Right renal pelvis (tissue), 4 donors: ENCODE data around the gene PSAP. TPM values are rescaled to one million over a fixed set of nuclear protein-coding genes. Genes with fewer than 3 reads are reported as not detected.

Experiments used
- DNase-seq, 4 donors: peaks; one replicate each; pipeline ENCODE4 v3.0.0-alpha.2; 2013; ENCODE audit warnings: low read depth in 4 of 4, low spot score in 3 of 4, missing footprints in 1 of 4
- polyA plus RNA-seq, 4 donors: library from polyadenylated mRNA; unstranded; fragments of 120-200 nt; gene quantifications; one replicate each; pipeline ENCODE4 v1.2.1, GENCODE V29; 2013; ENCODE audit not compliant: insufficient read length in 4 of 4

PSAP gene
- polyA plus RNA-seq, 4 donors: 825 to 912 (median 890) TPM

DNA sequence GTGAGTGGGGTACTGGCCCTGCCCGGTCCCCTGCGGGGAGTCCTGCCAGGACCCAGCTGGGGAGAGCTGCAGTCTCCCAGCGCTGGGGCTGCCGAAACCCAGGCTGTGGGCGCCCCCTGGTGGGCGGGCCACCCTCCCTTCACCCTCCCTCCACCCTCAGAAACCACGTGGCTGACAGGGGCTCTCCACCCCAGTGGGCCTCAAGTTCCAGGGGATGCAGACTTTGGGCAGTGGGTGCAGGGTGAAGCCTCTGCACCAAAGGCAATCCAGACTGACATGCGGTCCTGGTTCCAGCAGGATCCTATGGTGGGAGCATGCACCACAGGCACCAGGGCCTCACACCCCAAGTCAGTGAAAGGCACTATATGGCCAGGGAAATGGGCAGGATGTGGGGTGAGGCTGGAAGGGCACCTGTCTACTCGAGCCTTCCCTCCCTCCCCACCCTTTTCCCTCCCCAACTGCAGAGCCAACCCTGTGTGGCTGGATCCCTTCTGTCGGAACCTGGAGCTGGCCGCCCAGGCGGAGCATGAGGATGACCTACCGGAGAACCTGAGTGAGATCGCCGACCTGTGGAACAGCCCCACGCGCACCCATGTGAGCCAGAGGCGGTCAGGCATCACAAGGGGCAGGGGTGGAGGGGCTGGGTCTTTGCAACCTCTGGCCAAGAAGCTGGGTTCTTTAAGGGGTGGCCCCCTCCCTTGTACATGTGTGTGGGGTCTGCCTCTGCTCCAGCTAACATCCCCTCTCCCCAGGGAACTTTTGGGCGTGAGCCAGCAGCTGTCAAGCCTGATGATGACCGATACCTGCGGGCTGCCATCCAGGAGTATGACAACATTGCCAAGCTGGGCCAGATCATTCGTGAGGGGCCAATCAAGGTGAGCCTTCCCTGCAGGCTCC, 38.8 kb downstream of the PSAP start:
- DNase-seq: no peak

DNA sequence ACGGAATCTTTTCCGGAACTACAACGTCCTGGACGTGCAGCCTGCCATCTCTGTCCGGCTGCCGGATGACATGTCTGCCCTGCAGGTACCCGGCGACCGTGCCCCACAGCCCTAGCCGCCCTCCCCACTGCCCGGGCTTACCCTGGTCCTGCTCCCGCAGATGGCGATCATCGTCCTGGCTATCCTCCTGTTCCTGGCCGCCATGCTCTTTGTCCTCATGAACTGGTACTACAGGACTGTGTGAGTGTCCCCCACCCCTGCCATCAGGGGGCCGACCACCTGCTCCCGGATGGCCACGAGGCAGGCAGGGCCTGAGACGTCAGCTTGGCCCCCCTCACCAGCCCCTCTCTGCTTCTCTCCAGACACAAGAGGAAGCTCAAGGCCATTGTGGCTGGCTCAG, 39.7 kb downstream of the PSAP start:
- no peak for DNase-seq

- no peak for DNase-seq
These were observed 40.9 kb downstream of the PSAP start for GRCh38 chr10:71810048-71810750.

DNA sequence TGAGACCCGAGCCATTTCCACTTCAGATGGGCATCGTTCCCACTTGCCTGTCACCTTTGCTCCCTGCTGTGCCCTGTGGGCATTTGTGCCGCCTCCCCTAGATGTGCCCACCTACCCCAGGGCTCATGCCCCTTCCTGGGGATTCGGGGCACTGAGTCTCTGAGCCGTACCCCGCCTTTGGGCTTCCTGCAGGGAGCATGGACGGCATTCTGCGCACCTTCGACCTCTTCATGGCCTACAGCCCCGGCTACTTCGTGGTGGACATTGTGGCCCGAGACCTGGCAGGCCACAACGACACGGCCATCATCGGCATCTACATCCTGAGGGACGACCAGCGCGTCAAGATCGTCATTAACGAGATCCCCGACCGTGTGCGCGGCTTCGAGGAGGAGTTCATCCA, 41.4 kb downstream of the PSAP start:
- DNase-seq: no peak

DNA sequence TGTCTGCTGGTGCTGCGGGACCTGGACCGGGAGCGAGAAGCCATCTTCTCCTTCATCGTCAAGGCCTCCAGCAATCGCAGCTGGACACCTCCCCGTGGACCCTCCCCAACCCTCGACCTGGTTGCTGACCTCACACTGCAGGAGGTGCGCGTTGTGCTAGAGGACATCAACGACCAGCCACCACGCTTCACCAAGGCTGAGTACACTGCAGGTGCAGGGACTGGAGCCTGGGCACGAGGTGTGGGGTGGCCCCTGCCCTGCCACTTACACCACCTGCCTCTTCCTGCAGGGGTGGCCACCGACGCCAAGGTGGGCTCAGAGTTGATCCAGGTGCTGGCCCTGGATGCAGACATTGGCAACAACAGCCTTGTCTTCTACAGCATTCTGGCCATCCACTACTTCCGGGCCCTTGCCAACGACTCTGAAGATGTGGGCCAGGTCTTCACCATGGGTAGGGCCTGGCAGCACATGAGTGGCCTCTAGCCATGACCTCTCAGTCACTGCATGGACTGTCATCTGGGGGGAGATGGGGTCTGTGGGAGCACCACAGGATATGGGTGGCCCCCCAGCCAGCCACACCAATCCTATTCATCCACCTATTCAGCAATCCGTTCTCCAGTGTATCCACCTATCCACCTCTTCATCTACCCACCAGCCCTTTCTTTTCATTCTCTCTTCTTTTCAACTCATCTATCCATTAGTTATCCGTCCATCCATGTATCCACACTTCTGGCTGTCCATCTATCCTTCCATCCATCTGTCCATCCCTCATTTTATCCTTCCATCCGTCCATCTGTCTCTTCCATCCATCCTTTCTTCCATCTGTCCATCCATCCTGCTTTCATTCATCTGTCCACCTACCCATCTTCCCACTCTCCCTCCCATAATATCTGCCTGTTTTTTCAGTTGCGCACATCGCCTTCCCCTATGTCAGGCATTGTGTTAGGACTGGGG, 43.2 kb downstream of the PSAP start:
- no peak for DNase-seq

GRCh38 chr10:71806704-71807556, 44.1 kb downstream of the PSAP start:
- no peak for DNase-seq

GRCh38 chr10:71805776-71806703, 45.0 kb downstream of the PSAP start:
- no peak for DNase-seq

GRCh38 chr10:71804077-71804476, 47.0 kb downstream of the PSAP start:
- DNase-seq: no peak

DNA sequence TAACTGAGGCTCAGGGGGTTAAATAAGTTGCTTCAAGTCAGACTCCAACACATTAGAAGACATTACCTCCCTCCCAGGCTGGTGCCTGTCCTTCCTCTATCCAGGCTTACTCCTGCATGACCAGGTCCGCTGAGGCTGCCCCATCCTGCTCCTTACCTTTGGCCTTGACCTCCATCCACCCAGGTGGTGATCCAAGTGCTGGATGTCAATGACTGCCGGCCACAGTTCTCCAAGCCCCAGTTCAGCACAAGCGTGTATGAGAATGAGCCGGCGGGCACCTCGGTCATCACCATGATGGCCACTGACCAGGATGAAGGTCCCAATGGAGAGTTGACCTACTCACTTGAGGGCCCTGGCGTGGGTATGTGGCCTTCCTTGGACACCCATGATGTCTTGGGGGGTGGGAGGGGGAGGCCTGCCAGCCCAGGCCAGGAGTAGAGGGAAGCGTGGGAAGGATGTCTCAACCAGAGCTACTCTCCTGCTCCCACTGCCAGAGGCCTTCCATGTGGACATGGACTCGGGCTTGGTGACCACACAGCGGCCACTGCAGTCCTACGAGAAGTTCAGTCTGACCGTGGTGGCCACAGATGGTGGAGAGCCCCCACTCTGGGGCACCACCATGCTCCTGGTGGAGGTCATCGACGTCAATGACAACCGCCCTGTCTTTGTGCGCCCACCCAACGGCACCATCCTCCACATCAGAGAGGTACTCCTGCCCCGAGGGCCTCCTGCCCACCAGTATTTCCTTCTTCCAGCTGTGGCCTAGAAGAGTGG, 48.1 kb downstream of the PSAP start:
- no peak for DNase-seq

- no peak for DNase-seq
These were observed 48.8 kb downstream of the PSAP start for GRCh38 chr10:71802235-71802634.

DNA sequence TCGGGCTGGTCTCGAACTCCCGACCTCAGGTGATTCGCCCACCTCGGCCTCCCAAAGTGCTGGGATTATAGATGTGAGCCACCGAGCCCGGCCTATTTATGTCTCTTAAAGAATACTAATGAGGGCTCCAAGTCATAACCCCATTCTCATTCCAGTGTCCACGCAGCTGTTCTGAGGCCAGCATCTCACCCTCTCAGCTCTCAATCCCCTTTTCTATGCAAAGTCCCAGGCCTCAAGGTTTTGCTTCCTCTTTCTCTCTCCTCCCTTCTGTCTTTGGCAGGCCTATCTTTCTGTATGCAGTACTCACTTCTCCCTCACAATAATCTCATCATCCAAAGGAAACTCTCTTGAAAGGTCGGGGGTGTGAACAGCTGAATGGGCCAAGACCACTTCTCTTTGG, 49.7 kb downstream of the PSAP start:
- DNase-seq: no peak

DNA sequence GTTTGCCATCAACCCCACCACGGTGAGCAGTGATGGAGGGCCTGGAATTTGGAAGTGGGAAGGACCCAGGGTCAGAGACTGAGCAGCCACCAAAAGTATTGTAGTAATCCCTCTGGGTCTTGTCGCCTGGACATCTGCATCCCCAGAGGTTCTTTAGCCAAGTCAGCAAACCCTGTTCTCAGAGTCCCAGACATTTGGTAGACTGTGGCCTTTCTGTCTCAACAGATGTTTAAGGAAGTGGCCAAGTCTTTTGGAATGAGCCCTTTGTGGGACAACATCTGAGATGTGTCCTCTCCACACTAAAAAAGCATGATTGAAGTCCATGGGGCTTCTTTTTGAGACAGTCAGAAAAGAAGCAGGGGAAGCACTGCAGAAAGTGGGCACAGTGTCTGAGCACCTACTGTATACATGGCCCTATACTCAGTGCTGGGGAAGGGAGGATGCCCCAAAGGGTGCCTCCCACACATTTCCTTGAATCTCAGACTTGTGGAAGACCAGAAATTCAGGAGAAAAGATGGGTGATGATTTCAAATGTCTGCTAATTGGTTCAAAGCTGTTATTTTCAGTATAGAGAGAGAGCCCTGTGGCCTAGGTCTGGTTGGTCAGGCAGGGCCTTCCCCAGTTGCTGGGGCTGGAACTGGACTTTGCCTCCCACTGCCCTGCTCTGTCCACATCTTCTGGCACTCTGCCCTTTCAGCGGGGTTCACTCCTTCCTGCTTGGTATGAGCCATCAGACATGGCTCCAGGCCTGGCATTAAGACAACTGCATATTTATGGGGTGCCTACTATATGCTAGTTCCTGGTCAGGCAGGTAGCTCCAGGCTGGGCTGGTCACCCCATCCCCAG, 51.2 kb downstream of the PSAP start:
- DNase-seq: no peak

DNA sequence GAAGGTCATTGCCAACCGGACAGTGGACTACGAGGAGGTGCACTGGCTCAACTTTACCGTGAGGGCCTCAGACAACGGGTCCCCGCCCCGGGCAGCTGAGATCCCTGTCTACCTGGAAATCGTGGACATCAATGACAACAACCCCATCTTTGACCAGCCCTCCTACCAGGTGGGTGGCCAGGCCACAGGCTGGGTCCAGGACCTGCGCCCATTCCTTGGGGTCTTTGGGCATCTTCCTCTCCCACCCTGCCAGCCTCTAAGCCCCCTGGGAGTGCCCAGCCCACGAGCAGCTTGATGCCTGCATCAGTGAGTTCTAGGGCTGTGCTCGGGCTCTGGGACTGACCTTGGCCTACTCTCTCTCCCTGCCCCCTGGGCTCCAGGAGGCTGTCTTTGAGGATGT, 51.9 kb downstream of the PSAP start:
- no peak for DNase-seq

DNA sequence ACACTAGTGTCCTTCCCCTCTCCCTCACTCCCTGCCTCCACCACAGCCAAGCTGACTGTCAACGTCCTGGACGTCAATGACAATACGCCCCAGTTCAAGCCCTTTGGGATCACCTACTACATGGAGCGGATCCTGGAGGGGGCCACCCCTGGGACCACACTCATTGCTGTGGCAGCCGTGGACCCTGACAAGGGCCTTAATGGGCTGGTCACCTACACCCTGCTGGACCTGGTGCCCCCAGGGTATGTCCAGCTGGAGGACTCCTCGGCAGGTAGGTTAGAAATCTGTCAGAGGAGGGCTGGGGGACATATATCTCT, 52.8 kb downstream of the PSAP start:
- no peak for DNase-seq

DNA sequence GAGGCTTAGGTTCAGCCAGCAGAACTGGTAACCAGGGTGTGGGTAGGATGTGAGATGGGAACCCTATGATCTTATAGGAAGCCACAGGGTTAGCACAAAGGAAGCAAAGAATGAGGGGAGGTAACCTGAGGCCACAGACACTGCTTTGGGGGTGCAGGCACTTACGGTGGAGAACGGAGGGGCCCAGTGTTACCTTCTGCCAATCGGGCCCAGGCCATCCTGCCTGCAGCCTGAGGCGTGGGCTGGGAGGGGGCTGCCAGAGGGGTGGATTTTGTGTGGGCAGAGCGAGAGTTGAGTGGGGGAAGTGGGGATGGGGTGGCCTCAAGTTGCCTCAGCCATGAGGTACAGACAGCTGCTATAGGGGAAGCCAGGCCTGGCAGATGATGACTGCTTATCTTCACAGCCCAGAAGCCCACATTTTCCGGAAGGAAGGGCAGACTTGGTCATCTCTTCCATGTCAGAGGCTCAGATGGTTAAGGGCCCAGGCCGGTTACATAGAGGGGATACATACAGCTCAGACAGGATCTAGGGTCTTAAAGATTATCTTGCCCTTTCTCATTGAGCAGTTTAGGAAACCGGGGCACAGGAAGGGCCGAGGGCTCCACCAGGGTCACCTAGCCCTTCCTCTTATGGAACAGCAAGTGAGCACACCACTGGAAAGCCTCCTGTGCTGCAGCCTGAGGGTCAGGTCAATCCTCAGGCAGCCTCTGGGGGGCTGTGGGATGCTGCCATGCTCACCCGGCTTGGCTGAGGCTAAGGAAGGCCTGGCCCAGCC, 53.3 kb downstream of the PSAP start:
- DNase-seq: no peak

GRCh38 chr10:71796749-71797405, 54.2 kb downstream of the PSAP start:
- DNase-seq: no peak
